ENCODE measurements around the gene TMCO1.
"Not testable (repeated sequence)": the region's sequence is repeated elsewhere in the genome, so short reads cannot be mapped to it uniquely, and the experiment has no call there.

The TMCO1 gene

DNA sequence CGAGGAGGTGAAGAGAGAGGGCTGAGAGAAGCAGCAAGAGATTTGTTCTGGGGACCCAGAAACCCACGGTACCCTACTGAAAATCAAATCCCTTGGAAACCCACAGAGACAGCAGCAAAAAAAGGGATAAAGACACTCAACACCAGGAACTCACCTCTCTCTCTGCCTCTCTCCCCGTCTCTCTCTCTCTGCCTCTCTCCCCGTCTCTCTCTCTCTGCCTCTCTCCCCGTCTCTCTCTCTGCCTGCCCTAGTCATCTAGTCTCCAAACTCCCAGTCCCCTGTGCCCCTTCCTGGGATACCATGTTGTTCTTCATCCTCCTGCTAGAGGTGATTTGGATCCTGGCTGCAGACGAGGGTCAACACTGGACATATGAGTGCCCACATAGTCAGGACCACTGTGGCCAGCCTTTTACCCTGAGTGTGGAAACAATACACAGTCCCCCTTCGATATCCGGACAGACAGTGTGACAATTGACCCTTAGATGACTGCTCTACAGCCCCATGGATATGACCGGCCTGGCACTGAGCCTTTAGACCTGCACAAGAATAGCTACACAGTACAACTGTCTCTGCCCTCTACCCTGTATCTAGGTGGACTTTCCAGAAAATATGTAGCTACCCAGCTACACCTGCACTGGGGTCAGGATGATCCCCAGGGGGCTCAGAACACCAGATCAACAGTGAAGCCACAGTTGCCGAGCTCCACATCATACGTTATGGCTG lies 60.5 kb downstream of the TMCO1 start:
- no peak for ATAC-seq
- TF ChIP-seq PPARA (CRISPR knock-in tag; IDR thresholded peaks at IDR 0.05; ENCODE audit: borderline replicate concordance): no peak
- no peak for TF ChIP-seq OSR1 (CRISPR knock-in tag; IDR thresholded peaks at IDR 0.05)
- no peak for TF ChIP-seq ARNTL (CRISPR knock-in tag; IDR thresholded peaks at IDR 0.05; ENCODE audit: borderline replicate concordance, low read depth)
- TF ChIP-seq, protein P1, sequence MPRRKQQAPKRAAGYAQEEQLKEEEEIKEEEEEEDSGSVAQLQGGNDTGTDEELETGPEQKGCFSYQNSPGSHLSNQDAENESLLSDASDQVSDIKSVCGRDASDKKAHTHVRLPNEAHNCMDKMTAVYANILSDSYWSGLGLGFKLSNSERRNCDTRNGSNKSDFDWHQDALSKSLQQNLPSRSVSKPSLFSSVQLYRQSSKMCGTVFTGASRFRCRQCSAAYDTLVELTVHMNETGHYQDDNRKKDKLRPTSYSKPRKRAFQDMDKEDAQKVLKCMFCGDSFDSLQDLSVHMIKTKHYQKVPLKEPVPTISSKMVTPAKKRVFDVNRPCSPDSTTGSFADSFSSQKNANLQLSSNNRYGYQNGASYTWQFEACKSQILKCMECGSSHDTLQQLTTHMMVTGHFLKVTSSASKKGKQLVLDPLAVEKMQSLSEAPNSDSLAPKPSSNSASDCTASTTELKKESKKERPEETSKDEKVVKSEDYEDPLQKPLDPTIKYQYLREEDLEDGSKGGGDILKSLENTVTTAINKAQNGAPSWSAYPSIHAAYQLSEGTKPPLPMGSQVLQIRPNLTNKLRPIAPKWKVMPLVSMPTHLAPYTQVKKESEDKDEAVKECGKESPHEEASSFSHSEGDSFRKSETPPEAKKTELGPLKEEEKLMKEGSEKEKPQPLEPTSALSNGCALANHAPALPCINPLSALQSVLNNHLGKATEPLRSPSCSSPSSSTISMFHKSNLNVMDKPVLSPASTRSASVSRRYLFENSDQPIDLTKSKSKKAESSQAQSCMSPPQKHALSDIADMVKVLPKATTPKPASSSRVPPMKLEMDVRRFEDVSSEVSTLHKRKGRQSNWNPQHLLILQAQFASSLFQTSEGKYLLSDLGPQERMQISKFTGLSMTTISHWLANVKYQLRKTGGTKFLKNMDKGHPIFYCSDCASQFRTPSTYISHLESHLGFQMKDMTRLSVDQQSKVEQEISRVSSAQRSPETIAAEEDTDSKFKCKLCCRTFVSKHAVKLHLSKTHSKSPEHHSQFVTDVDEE (CRISPR knock-in tag; IDR thresholded peaks at IDR 0.05): no peak
- TF ChIP-seq ZNF565 (CRISPR knock-in tag; conservative IDR thresholded peaks at IDR 0.05; ENCODE audit: low read depth): no peak
- TF ChIP-seq, protein P2, sequence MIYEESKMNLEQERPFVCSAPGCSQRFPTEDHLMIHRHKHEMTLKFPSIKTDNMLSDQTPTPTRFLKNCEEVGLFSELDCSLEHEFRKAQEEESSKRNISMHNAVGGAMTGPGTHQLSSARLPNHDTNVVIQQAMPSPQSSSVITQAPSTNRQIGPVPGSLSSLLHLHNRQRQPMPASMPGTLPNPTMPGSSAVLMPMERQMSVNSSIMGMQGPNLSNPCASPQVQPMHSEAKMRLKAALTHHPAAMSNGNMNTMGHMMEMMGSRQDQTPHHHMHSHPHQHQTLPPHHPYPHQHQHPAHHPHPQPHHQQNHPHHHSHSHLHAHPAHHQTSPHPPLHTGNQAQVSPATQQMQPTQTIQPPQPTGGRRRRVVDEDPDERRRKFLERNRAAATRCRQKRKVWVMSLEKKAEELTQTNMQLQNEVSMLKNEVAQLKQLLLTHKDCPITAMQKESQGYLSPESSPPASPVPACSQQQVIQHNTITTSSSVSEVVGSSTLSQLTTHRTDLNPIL (CRISPR knock-in tag; IDR thresholded peaks at IDR 0.05; ENCODE audit: low read depth): no peak
- no peak for TF ChIP-seq CSDC2 (CRISPR knock-in tag; IDR thresholded peaks at IDR 0.05)
- no peak for TF ChIP-seq GLIS3 (CRISPR knock-in tag; IDR thresholded peaks at IDR 0.05)
- no peak for TF ChIP-seq ZNF70 (CRISPR knock-in tag; IDR thresholded peaks at IDR 0.05)
- TF ChIP-seq ZFP30 (CRISPR knock-in tag; IDR thresholded peaks at IDR 0.05): no peak
- no peak for TF ChIP-seq TOX (CRISPR knock-in tag; IDR thresholded peaks at IDR 0.05; ENCODE audit: borderline replicate concordance)
- TF ChIP-seq ZC3H10 (CRISPR knock-in tag; IDR thresholded peaks at IDR 0.05): no peak

DNA sequence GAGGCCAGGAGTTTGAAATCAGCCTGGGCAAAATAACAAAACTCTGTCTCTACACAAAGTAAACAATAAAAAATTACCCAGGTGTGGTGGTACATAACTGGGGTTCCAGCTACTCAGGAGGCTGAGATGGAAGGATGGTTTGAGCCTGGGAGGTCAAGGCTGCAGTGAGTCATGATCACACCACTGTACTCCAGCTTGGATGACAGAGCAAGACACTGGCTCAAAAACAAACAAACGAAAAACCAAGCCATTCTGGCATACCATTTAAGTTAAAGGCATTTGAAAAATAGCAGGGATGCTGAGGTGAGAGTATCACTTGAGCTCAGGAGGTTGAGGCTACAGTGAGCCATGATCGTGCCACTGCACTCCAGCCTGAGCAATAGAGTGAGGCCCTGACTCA lies 65.0 kb downstream of the TMCO1 start:
- TF ChIP-seq, protein P3, sequence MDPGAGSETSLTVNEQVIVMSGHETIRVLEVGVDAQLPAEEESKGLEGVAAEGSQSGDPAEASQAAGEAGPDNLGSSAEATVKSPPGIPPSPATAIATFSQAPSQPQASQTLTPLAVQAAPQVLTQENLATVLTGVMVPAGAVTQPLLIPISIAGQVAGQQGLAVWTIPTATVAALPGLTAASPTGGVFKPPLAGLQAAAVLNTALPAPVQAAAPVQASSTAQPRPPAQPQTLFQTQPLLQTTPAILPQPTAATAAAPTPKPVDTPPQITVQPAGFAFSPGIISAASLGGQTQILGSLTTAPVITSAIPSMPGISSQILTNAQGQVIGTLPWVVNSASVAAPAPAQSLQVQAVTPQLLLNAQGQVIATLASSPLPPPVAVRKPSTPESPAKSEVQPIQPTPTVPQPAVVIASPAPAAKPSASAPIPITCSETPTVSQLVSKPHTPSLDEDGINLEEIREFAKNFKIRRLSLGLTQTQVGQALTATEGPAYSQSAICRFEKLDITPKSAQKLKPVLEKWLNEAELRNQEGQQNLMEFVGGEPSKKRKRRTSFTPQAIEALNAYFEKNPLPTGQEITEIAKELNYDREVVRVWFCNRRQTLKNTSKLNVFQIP (CRISPR knock-in tag; IDR thresholded peaks at IDR 0.05; ENCODE audit: borderline replicate concordance, low read depth): no peak
- no peak for TF ChIP-seq SNAI2 (CRISPR knock-in tag; IDR thresholded peaks at IDR 0.05)
- TF ChIP-seq OSR1 (CRISPR knock-in tag; IDR thresholded peaks at IDR 0.05): no peak
- no peak for TF ChIP-seq CSDC2 (CRISPR knock-in tag; IDR thresholded peaks at IDR 0.05)
- no peak for TF ChIP-seq ZFP3 (CRISPR knock-in tag; IDR thresholded peaks at IDR 0.05)
- TF ChIP-seq, protein P4, sequence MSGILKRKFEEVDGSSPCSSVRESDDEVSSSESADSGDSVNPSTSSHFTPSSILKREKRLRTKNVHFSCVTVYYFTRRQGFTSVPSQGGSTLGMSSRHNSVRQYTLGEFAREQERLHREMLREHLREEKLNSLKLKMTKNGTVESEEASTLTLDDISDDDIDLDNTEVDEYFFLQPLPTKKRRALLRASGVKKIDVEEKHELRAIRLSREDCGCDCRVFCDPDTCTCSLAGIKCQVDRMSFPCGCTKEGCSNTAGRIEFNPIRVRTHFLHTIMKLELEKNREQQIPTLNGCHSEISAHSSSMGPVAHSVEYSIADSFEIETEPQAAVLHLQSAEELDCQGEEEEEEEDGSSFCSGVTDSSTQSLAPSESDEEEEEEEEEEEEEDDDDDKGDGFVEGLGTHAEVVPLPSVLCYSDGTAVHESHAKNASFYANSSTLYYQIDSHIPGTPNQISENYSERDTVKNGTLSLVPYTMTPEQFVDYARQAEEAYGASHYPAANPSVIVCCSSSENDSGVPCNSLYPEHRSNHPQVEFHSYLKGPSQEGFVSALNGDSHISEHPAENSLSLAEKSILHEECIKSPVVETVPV (CRISPR knock-in tag; IDR thresholded peaks at IDR 0.05): no peak
- TF ChIP-seq BACH2 (CRISPR knock-in tag; IDR thresholded peaks at IDR 0.05; ENCODE audit: borderline replicate concordance): no peak
- TF ChIP-seq ARNTL (CRISPR knock-in tag; IDR thresholded peaks at IDR 0.05; ENCODE audit: borderline replicate concordance, low read depth): no peak
- ATAC-seq: no peak

DNA sequence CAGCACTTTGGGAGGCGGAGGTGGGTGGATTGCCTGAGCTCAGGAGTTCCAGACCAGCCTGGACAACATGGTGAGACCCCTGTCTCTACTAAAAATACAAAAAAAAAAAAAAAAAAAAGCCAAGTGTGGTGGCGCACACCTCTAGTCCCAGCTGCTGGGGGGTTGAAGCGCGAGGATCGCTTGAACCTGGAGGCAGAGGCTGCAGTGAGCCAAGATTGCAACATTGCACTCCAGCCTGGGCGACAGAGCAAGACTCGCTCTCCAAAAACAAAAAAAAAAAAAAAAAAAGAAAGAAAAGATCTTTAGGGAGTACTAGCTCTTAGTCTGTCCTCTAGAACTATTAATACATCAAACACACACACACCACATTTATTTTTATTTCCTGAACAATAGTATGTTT lies 66.7 kb downstream of the TMCO1 start:
- ATAC-seq: not testable (repeated sequence)

DNA sequence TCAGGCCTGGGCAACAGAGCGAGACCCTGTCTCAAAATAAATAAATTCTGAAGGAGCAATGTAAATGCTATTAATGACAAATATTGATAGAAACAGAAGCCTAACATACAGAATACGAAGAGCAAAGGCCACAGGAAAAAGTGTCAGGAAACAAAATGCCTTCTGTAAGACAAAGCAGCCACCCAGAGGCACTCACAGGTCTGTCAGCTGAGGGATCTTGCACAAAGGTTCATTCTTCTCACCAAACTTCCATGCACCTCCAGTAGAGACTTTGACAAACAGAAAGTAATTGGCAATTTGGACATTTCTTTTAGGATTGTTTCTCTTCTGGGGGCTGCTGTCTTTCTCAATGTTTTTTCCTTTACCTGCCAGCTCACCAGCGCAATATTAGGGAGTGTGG lies 69.1 kb downstream of the TMCO1 start:
- ATAC-seq: no peak
- TF ChIP-seq, protein P5, sequence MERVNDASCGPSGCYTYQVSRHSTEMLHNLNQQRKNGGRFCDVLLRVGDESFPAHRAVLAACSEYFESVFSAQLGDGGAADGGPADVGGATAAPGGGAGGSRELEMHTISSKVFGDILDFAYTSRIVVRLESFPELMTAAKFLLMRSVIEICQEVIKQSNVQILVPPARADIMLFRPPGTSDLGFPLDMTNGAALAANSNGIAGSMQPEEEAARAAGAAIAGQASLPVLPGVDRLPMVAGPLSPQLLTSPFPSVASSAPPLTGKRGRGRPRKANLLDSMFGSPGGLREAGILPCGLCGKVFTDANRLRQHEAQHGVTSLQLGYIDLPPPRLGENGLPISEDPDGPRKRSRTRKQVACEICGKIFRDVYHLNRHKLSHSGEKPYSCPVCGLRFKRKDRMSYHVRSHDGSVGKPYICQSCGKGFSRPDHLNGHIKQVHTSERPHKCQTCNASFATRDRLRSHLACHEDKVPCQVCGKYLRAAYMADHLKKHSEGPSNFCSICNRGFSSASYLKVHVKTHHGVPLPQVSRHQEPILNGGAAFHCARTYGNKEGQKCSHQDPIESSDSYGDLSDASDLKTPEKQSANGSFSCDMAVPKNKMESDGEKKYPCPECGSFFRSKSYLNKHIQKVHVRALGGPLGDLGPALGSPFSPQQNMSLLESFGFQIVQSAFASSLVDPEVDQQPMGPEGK (CRISPR knock-in tag; IDR thresholded peaks at IDR 0.05; ENCODE audit: borderline replicate concordance): no peak
- TF ChIP-seq ZNF70 (CRISPR knock-in tag; IDR thresholded peaks at IDR 0.05) (no peak), ZFP3 (CRISPR knock-in tag; IDR thresholded peaks at IDR 0.05) (no peak), RARB (CRISPR knock-in tag; IDR thresholded peaks at IDR 0.05) (no peak), SNAI2 (CRISPR knock-in tag; IDR thresholded peaks at IDR 0.05) (no peak), GLIS3 (CRISPR knock-in tag; IDR thresholded peaks at IDR 0.05) (no peak)
- TF ChIP-seq, protein P2 (CRISPR knock-in tag; IDR thresholded peaks at IDR 0.05; ENCODE audit: low read depth): no peak
- TF ChIP-seq, protein P1 (CRISPR knock-in tag; IDR thresholded peaks at IDR 0.05): no peak
- TF ChIP-seq, protein P4 (CRISPR knock-in tag; IDR thresholded peaks at IDR 0.05): no peak
